ENCODE data around the gene IFT52. TPM values are rescaled to one million over a fixed set of nuclear protein-coding genes. Genes with fewer than 3 reads are reported as not detected.

Gene IFT52
- total RNA-seq, 1 donor from 2014 or later: 38.9 TPM

- H3K4me1 Mint-ChIP-seq (ENCODE audit: low read depth): peaks cover 31% of the 10 kb centered on the region
- H3K4me3 Mint-ChIP-seq (ENCODE audit: unreplicated experiment): no peak overlapping the region
- DNase-seq (ENCODE audit: low spot score): no peak
- no peak overlapping the region for H3K27ac Mint-ChIP-seq (ENCODE audit: unreplicated experiment)
- H3K9me3 Mint-ChIP-seq (ENCODE audit: low read depth): peaks cover 3% of the 10 kb centered on the region
- no peak for TF ChIP-seq CTCF (IDR thresholded peaks at IDR 0.05)
- peaks cover 3% of the 10 kb centered on the region for H3K36me3 Mint-ChIP-seq (ENCODE audit: low read depth)
- H3K27me3 Mint-ChIP-seq (ENCODE audit: low read depth): no peaks in the 10 kb centered on the region
Observed at GRCh38 chr20:43554369-43554768, 36.4 kb upstream of the IFT52 start.

GRCh38 chr20:43558412-43559146, 32.2 kb upstream of the IFT52 start, which contains the start of gene SGK2:
TSS of gene SGK2 (plus strand) at chr20:43559027. CDS start at chr20:43566496, 7,469 bp downstream.
- Mint-ChIP-seq H3K9me3 (ENCODE audit: low read depth) (peaks cover 3% of the 10 kb centered on the region), H3K4me1 (ENCODE audit: low read depth) (peaks cover 19% of the 10 kb centered on the region), H3K36me3 (ENCODE audit: low read depth) (no peaks in the 10 kb centered on the region), H3K27ac (ENCODE audit: unreplicated experiment) (peak within 1 kb of the TSS; percentile 86), H3K4me3 (ENCODE audit: unreplicated experiment) (no peak within 1 kb of the TSS), H3K27me3 (ENCODE audit: low read depth) (no peaks in the 10 kb centered on the region)
- DNase-seq (ENCODE audit: low spot score): no peak
- no peak for TF ChIP-seq CTCF (IDR thresholded peaks at IDR 0.05)

GRCh38 chr20:43559147-43559987, 31.4 kb upstream of the IFT52 start:
- no peaks in the 10 kb centered on the region for H3K27me3 Mint-ChIP-seq (ENCODE audit: low read depth)
- peak overlapping the region; percentile 37 for H3K27ac Mint-ChIP-seq (ENCODE audit: unreplicated experiment)
- H3K9me3 Mint-ChIP-seq (ENCODE audit: low read depth): peaks cover 1% of the 10 kb centered on the region
- no peak for TF ChIP-seq CTCF (IDR thresholded peaks at IDR 0.05)
- peaks cover 19% of the 10 kb centered on the region for H3K4me1 Mint-ChIP-seq (ENCODE audit: low read depth)
- no peaks in the 10 kb centered on the region for H3K36me3 Mint-ChIP-seq (ENCODE audit: low read depth)
- DNase-seq (ENCODE audit: low spot score): no peak
- H3K4me3 Mint-ChIP-seq (ENCODE audit: unreplicated experiment): no peak overlapping the region

GRCh38 chr20:43560974-43561373, 29.8 kb upstream of the IFT52 start:
- H3K27ac Mint-ChIP-seq (ENCODE audit: unreplicated experiment): no peak overlapping the region
- H3K27me3 Mint-ChIP-seq (ENCODE audit: low read depth): no peaks in the 10 kb centered on the region
- no peaks in the 10 kb centered on the region for H3K9me3 Mint-ChIP-seq (ENCODE audit: low read depth)
- TF ChIP-seq CTCF (IDR thresholded peaks at IDR 0.05): no peak
- H3K4me1 Mint-ChIP-seq (ENCODE audit: low read depth): peaks cover 19% of the 10 kb centered on the region
- DNase-seq (ENCODE audit: low spot score): no peak
- no peak overlapping the region for H3K4me3 Mint-ChIP-seq (ENCODE audit: unreplicated experiment)
- no peaks in the 10 kb centered on the region for H3K36me3 Mint-ChIP-seq (ENCODE audit: low read depth)

- TF ChIP-seq CTCF (IDR thresholded peaks at IDR 0.05): no peak
- H3K27ac Mint-ChIP-seq (ENCODE audit: unreplicated experiment): no peak overlapping the region
- no peaks in the 10 kb centered on the region for H3K9me3 Mint-ChIP-seq (ENCODE audit: low read depth)
- H3K27me3 Mint-ChIP-seq (ENCODE audit: low read depth): no peaks in the 10 kb centered on the region
- peaks cover 8% of the 10 kb centered on the region for H3K4me1 Mint-ChIP-seq (ENCODE audit: low read depth)
- H3K36me3 Mint-ChIP-seq (ENCODE audit: low read depth): no peaks in the 10 kb centered on the region
- no peak for DNase-seq (ENCODE audit: low spot score)
- no peak overlapping the region for H3K4me3 Mint-ChIP-seq (ENCODE audit: unreplicated experiment)
Observed at GRCh38 chr20:43563429-43563828, 27.3 kb upstream of the IFT52 start.

Data from chondrocyte (in vitro differentiated cells).